ENCODE data around the gene FURIN.

GRCh38 chr15:90819390-90819789 is 49.0 kb upstream of the FURIN start:
- TF ChIP-seq ZFP3 (CRISPR knock-in tag; IDR thresholded peaks at IDR 0.05), result no peak
- no peak for TF ChIP-seq ARNTL (CRISPR knock-in tag; IDR thresholded peaks at IDR 0.05; ENCODE audit: borderline replicate concordance, low read depth)
- TF ChIP-seq ZNF565 (CRISPR knock-in tag; conservative IDR thresholded peaks at IDR 0.05; ENCODE audit: low read depth), result no peak
- TF ChIP-seq ISL1 (CRISPR knock-in tag; IDR thresholded peaks at IDR 0.05), result no peak
- TF ChIP-seq OSR1 (CRISPR knock-in tag; IDR thresholded peaks at IDR 0.05), result no peak
- no peak for TF ChIP-seq PATZ1 (CRISPR knock-in tag; IDR thresholded peaks at IDR 0.05; ENCODE audit: borderline replicate concordance)
- TF ChIP-seq ESRRG (CRISPR knock-in tag; IDR thresholded peaks at IDR 0.05), result no peak
- TF ChIP-seq BACH2 (CRISPR knock-in tag; IDR thresholded peaks at IDR 0.05; ENCODE audit: borderline replicate concordance), result no peak
- no peak for TF ChIP-seq TOX (CRISPR knock-in tag; IDR thresholded peaks at IDR 0.05; ENCODE audit: borderline replicate concordance)
- TF ChIP-seq RARB (CRISPR knock-in tag; IDR thresholded peaks at IDR 0.05), result no peak
- TF ChIP-seq TSHZ2 (CRISPR knock-in tag; IDR thresholded peaks at IDR 0.05), result no peak

All from SK-N-SH treated with all-trans-retinoic acid at 6 μM for 48 hours (cell line).